ENCODE measurements around the gene RNF26. TPM values are rescaled to one million over a fixed set of nuclear protein-coding genes. Genes with fewer than 3 reads are reported as not detected.

Gene RNF26
- total RNA-seq, 1 experiment from 2014 or later: 19.2 TPM

GRCh38 chr11:119373921-119374631 lies 39.7 kb downstream of the RNF26 start:
- intact Hi-C loops (cut with micrococcal nuclease): loop anchor here (1.0 to 2.0 kb wide), 3 partner anchors 18 to 167 kb away; partner anchors contain the start of gene CBL
- H3K27ac Mint-ChIP-seq (ENCODE audit: low read depth, unreplicated experiment): no peak overlapping the region
- H3K4me3 Mint-ChIP-seq (ENCODE audit: unreplicated experiment): no peak overlapping the region
- peaks cover 4% of the 10 kb centered on the region for H3K36me3 Mint-ChIP-seq (ENCODE audit: insufficient read depth, unreplicated experiment)
- ChIA-PET CTCF (interaction anchor here (0.5 to 19.9 kb wide), 45 partner anchors 9 to 829 kb away, joined by 3 to 415 read pairs (median 4); partner anchors contain the start of genes C1QTNF5, CBL and USP2), POLR2A (interaction anchor here (1.0 to 10.6 kb wide), 4 partner anchors 12 to 253 kb away, joined by 3 to 85 read pairs (median 6); partner anchors contain the start of gene HINFP)
- H3K27me3 Mint-ChIP-seq (ENCODE audit: insufficient read depth, unreplicated experiment): no peaks in the 10 kb centered on the region
- BruUV-seq (replicated peaks): no TSS peak
- DNase-seq (ENCODE audit: unreplicated experiment): peak; percentile 81
- H3K4me1 Mint-ChIP-seq (ENCODE audit: insufficient read depth, unreplicated experiment): peaks cover 48% of the 10 kb centered on the region
- H3K9me3 Mint-ChIP-seq (ENCODE audit: unreplicated experiment): no peaks in the 10 kb centered on the region
- peak; percentile 96 for TF ChIP-seq CTCF (IDR thresholded peaks at IDR 0.05; ENCODE audit: unreplicated experiment)

- no peaks in the 10 kb centered on the region for H3K9me3 Mint-ChIP-seq (ENCODE audit: unreplicated experiment)
- peaks cover 42% of the 10 kb centered on the region for H3K4me1 Mint-ChIP-seq (ENCODE audit: insufficient read depth, unreplicated experiment)
- no peak overlapping the region for H3K4me3 Mint-ChIP-seq (ENCODE audit: unreplicated experiment)
- DNase-seq (ENCODE audit: unreplicated experiment): no peak
- intact Hi-C loops (cut with micrococcal nuclease): loop anchor here (1.0 to 2.0 kb wide), 3 partner anchors 18 to 168 kb away; partner anchors contain the start of gene CBL
- ChIA-PET POLR2A (interaction anchor here (1.0 to 10.6 kb wide), 6 partner anchors 12 to 279 kb away, joined by 3 to 85 read pairs (median 5); partner anchors contain the start of gene DPAGT1), CTCF (interaction anchor here (0.6 to 19.9 kb wide), 41 partner anchors 8 to 829 kb away, joined by 3 to 415 read pairs (median 4); partner anchors contain the start of genes C1QTNF5, CBL and USP2)
- H3K27me3 Mint-ChIP-seq (ENCODE audit: insufficient read depth, unreplicated experiment): no peaks in the 10 kb centered on the region
- no peak for TF ChIP-seq CTCF (IDR thresholded peaks at IDR 0.05; ENCODE audit: unreplicated experiment)
- BruUV-seq (replicated peaks): no TSS peak
- H3K27ac Mint-ChIP-seq (ENCODE audit: low read depth, unreplicated experiment): no peak overlapping the region
- peaks cover 4% of the 10 kb centered on the region for H3K36me3 Mint-ChIP-seq (ENCODE audit: insufficient read depth, unreplicated experiment)
These were observed 40.5 kb downstream of the RNF26 start for GRCh38 chr11:119374632-119375336.

GRCh38 chr11:119375337-119376196 lies 41.2 kb downstream of the RNF26 start:
- ChIA-PET POLR2A (interaction anchor here (0.7 to 10.6 kb wide), 8 partner anchors 14 to 280 kb away, joined by 3 to 85 read pairs (median 5); partner anchors contain the start of genes DPAGT1 and RNF26), CTCF (interaction anchor here (0.6 to 19.9 kb wide), 20 partner anchors 7 to 414 kb away, joined by 3 to 415 read pairs (median 4); partner anchors contain the start of genes C1QTNF5, CBL and USP2)
- Mint-ChIP-seq H3K4me3 (ENCODE audit: unreplicated experiment) (no peak overlapping the region), H3K27ac (ENCODE audit: low read depth, unreplicated experiment) (peak overlapping the region; percentile 57), H3K36me3 (ENCODE audit: insufficient read depth, unreplicated experiment) (peaks cover 4% of the 10 kb centered on the region), H3K4me1 (ENCODE audit: insufficient read depth, unreplicated experiment) (peaks cover 35% of the 10 kb centered on the region), H3K9me3 (ENCODE audit: unreplicated experiment) (no peaks in the 10 kb centered on the region), H3K27me3 (ENCODE audit: insufficient read depth, unreplicated experiment) (no peaks in the 10 kb centered on the region)
- DNase-seq (ENCODE audit: unreplicated experiment): no peak
- intact Hi-C loops (cut with micrococcal nuclease): loop anchor here (2.0 kb wide), 1 partner anchor 169 kb away; the partner anchor contains the start of gene CBL
- BruUV-seq (replicated peaks): no TSS peak
- no peak for TF ChIP-seq CTCF (IDR thresholded peaks at IDR 0.05; ENCODE audit: unreplicated experiment)

Data from MCF 10A (cell line).